IPS DF 6.9 (cell line): ENCODE results near the gene ZNF385B.
"Not testable (repeated sequence)": the region's sequence is repeated elsewhere in the genome, so short reads cannot be mapped to it uniquely, and the experiment has no call there.

Experiments
- DNase-seq: peaks from one replicate; pipeline ENCODE4 v3.0.0-alpha.2; 2013; ENCODE audit warnings: low read depth, low spot score
- H3K27ac ChIP-seq: one replicate; pipeline ENCODE4 v1.5.1; 2013; ENCODE audit warnings: low read length, control low read depth
- H3K27me3 ChIP-seq: 2 replicates; pipeline ENCODE4 v1.6.1; 2013; ENCODE audit warnings: mild to moderate bottlenecking, low read length; ENCODE audit not compliant: control insufficient read depth, insufficient read depth
- H3K36me3 ChIP-seq: 2 replicates; pipeline ENCODE4 v1.6.1; 2013; ENCODE audit warnings: low read length; ENCODE audit not compliant: control insufficient read depth, insufficient read depth
- H3K4me1 ChIP-seq: 2 replicates; pipeline ENCODE4 v1.6.1; 2013; ENCODE audit warnings: low read length; ENCODE audit not compliant: control insufficient read depth, insufficient read depth
- H3K4me3 ChIP-seq: 2 replicates; pipeline ENCODE4 v1.5.1; 2013; ENCODE audit warnings: mild to moderate bottlenecking, low read length
- H3K9me3 ChIP-seq: 2 replicates; pipeline ENCODE4 v1.6.1; 2013; ENCODE audit warnings: low read length, inconsistent platforms; ENCODE audit not compliant: control insufficient read depth, insufficient read depth
- WGBS: extraction: QIAGEN DNeasy Blood & Tissue Kit; methylation state at CpG from one replicate; pipeline ENCODE4 v1.1.7; 2013; ENCODE audit warnings: mixed read lengths, missing lambda C conversion rate; ENCODE audit not compliant: insufficient read length, insufficient coverage; 5-methylcytosine and 5-hydroxymethylcytosine counted together

Gene ZNF385B

GRCh38 chr2:179467960-179468359 lies 393.5 kb downstream of the ZNF385B start:
- DNase-seq: no peak
- Histone ChIP-seq H3K9me3 (no peaks in the 10 kb centered on the region), H3K36me3 (no peaks in the 10 kb centered on the region), H3K27me3 (no peaks in the 10 kb centered on the region), H3K27ac (no peak overlapping the region), H3K4me1 (0 out of 2 replicates have a peak, but pooled peaks cover 1% of the 10 kb centered on the region), H3K4me3 (no peak overlapping the region)
- WGBS: no CpG with 5 or more reads among the region's 1 CpG

- H3K4me3 ChIP-seq: no peak overlapping the region
- H3K36me3 ChIP-seq: no peaks in the 10 kb centered on the region
- H3K27ac ChIP-seq: no peak overlapping the region
- 0 out of 2 replicates have a peak, but pooled peaks cover 1% of the 10 kb centered on the region for H3K4me1 ChIP-seq
- H3K27me3 ChIP-seq: no peaks in the 10 kb centered on the region
- no peaks in the 10 kb centered on the region for H3K9me3 ChIP-seq
- DNase-seq: no peak
These were observed 394.3 kb downstream of the ZNF385B start for GRCh38 chr2:179467111-179467510.

DNA sequence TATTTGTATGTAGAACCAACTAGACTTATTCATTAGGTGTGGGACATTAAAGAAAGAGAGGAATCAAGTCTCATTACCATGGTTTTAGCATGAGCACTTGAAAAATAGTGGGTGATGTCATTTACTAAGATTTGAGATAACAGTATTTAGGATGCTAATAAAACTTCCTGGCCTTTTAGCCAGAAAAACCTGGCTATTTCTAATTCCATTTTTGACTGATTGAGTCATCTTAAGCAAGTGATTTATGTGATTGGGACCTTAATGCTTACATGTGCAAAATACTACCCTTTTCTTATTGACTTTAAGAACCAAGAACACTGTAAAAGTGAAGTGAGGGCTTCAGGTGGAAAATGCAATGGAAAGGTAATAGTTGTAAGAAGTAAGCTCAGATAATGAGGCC lies 400.0 kb downstream of the ZNF385B start:
- H3K36me3 ChIP-seq: no peaks in the 10 kb centered on the region
- H3K27me3 ChIP-seq: no peaks in the 10 kb centered on the region
- DNase-seq: no peak
- H3K4me1 ChIP-seq: no peaks in the 10 kb centered on the region
- H3K9me3 ChIP-seq: no peaks in the 10 kb centered on the region
- no peak overlapping the region for H3K4me3 ChIP-seq
- no peak overlapping the region for H3K27ac ChIP-seq

DNA sequence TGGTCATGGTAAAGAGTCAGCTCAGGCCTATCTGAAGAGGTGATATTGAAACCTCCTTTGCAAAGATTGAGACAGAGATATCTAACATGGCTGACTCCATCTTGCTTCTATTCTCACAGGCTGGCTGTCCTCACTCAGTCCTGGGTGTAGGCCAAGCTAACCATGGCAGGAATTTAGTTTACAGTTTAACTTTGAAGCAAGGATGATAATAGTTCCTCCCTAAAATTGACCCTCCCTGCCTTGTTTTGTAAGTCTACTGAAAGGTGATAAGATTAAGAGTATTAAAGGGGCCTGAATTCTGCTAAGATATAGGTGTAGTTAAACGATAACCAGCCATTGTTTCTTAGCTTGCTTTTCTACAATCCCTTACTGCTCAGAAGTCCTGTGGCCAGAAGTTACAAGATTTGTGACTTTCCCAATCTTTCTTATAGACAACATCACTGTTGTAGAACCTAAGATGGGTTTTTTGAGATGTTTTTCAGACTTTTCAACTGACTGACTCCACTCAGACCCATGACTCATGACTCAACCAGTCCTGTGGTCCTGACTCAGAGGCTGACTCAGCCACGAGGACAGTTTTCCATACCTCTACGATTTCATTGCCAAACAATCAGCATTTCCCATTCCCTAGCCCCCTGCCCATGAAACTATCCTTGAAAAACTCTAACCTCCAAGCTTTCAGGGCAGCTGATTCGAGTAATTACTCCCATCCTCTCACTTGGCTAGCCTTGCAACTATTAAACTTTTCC lies 401.1 kb downstream of the ZNF385B start:
- Histone ChIP-seq H3K4me3 (no peak overlapping the region), H3K4me1 (no peaks in the 10 kb centered on the region), H3K27ac (no peak overlapping the region), H3K27me3 (no peaks in the 10 kb centered on the region), H3K36me3 (no peaks in the 10 kb centered on the region), H3K9me3 (no peaks in the 10 kb centered on the region)
- DNase-seq: no peak
- no CpG with 5 or more reads among the region's 4 CpGs for WGBS

DNA sequence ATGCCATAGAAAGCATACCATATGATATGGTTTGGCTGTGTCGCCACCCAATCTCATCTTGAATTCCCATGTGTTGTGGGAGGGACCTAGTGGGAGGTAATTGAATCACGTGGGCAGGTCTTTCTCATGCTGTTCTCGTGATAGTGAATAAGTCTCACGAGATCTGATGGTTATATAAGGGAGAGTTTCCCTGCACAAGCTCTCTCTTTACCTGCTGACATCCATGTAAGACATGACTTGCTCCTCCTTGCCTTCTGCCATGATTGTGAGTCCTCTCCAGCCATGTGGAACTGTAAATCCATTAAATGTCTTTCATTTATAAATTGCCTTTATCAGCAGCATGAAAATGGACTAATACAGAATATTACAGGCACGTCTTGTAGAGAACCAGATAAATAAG lies 403.3 kb downstream of the ZNF385B start:
- not testable (repeated sequence) for H3K4me3 ChIP-seq, H3K27me3 ChIP-seq, H3K27ac ChIP-seq, H3K36me3 ChIP-seq, H3K9me3 ChIP-seq, DNase-seq, H3K4me1 ChIP-seq
- no CpG with 5 or more reads among the region's 5 CpGs for WGBS

DNA sequence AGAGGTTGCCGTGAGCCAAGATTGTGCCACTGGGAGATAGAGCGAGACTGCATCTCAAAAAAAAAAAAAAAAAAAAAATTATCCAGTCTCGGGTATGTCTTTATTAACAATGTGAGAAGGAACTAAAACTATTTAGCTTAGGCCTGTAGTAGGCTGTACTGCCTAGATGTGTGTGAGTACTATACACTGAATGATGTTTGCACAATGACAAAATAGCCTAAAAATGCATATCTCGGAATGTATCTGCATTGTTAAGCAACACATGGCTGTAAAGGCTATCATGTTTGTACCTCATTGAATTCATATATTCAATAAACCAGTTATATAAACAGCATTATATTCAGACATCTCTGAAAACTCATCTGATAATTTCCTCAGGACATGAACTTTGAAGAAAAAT lies 405.6 kb downstream of the ZNF385B start:
- Histone ChIP-seq H3K36me3 (no peaks in the 10 kb centered on the region), H3K9me3 (no peaks in the 10 kb centered on the region), H3K4me3 (no peak overlapping the region), H3K27me3 (no peaks in the 10 kb centered on the region), H3K27ac (no peak overlapping the region), H3K4me1 (no peaks in the 10 kb centered on the region)
- DNase-seq: no peak
- WGBS: no CpG with 5 or more reads among the region's 4 CpGs

GRCh38 chr2:179455172-179455524 lies 406.3 kb downstream of the ZNF385B start:
- Histone ChIP-seq H3K9me3 (no peaks in the 10 kb centered on the region), H3K36me3 (no peaks in the 10 kb centered on the region), H3K27ac (no peak overlapping the region), H3K4me3 (no peak overlapping the region), H3K27me3 (no peaks in the 10 kb centered on the region), H3K4me1 (no peaks in the 10 kb centered on the region)
- WGBS: no CpG with 5 or more reads among the region's 4 CpGs
- DNase-seq: no peak

DNA sequence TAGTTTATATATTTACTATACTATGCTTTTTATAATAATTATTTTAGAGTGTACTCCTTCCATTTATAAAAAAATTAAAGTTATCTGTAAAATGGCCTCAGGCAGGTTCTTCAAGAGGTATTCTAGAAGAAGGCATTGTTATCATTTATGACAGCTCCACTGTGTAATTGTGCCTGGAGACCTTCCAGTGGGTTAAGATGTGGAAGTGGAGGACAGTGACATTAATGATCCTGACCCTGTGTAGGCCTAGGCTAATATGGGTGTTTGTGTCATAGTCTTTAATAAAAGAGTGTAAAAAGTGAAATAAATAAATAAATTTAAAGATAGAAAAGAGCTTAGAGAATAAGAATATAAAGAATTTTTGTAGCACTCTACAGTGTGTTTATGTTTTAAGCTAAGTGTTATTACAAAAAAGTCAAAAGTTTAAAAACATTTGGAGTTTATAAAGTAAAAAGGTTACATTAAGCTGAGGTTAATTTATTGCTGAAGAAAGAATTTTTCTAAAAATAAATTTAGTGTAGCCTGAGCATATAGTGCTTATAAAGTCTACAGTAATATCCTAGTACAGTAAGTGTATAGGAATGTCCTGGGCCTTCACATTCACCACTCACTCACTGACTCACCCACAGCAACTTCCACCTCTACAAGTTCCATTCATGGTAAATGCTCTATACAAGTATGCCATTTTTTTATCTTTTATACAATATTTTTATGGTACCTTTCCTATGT lies 406.8 kb downstream of the ZNF385B start:
- Histone ChIP-seq H3K36me3 (no peaks in the 10 kb centered on the region), H3K9me3 (no peaks in the 10 kb centered on the region), H3K27me3 (no peaks in the 10 kb centered on the region), H3K4me3 (no peak overlapping the region), H3K4me1 (no peaks in the 10 kb centered on the region), H3K27ac (no peak overlapping the region)
- DNase-seq: no peak

- no CpG with 5 or more reads among the region's 4 CpGs for WGBS
- Histone ChIP-seq H3K4me3 (no peak overlapping the region), H3K27ac (no peak overlapping the region), H3K27me3 (no peaks in the 10 kb centered on the region), H3K36me3 (no peaks in the 10 kb centered on the region), H3K9me3 (no peaks in the 10 kb centered on the region), H3K4me1 (no peaks in the 10 kb centered on the region)
- no peak for DNase-seq
These were observed 412.4 kb downstream of the ZNF385B start for GRCh38 chr2:179449010-179449409.

GRCh38 chr2:179447839-179448447 lies 413.5 kb downstream of the ZNF385B start:
- H3K36me3 ChIP-seq: no peaks in the 10 kb centered on the region
- H3K27me3 ChIP-seq: no peaks in the 10 kb centered on the region
- no CpG with 5 or more reads among the region's 1 CpG for WGBS

GRCh38 chr2:179447421-179447820 lies 414.0 kb downstream of the ZNF385B start:
- Histone ChIP-seq H3K4me1 (peaks cover 6% of the 10 kb centered on the region), H3K4me3 (no peak overlapping the region), H3K36me3 (no peaks in the 10 kb centered on the region), H3K9me3 (no peaks in the 10 kb centered on the region), H3K27ac (no peak overlapping the region), H3K27me3 (no peaks in the 10 kb centered on the region)
- no peak for DNase-seq

More at GRCh38 chr2:179447839-179448447, 413.5 kb downstream of the ZNF385B start:
- Histone ChIP-seq H3K27ac (no peak overlapping the region), H3K9me3 (no peaks in the 10 kb centered on the region), H3K4me3 (no peak overlapping the region), H3K4me1 (peaks cover 4% of the 10 kb centered on the region)
- no peak for DNase-seq
